Endothelial cell of umbilical vein (primary cell): Measurements from ENCODE around the gene CAMLG.

Source experiments
- EZH2 ChIP-seq: IDR thresholded peaks from 2 replicates; pipeline ENCODE4 v1.6.1; 2012; ENCODE audit warnings: borderline replicate concordance, low read depth, mild to moderate bottlenecking, moderate library complexity, low read length, inconsistent platforms; ENCODE audit not compliant: severe bottlenecking
- JUN ChIP-seq: IDR thresholded peaks from 2 replicates; pipeline ENCODE4 v1.6.1; 2011; ENCODE audit warnings: borderline replicate concordance, low read depth; ENCODE audit not compliant: insufficient read length, insufficient read depth
- POLR2A ChIP-seq: IDR thresholded peaks from 2 replicates; pipeline ENCODE4 v1.6.1; 2012; ENCODE audit warnings: low read depth, mild to moderate bottlenecking, control low read depth, low read length
- POLR2AphosphoS5 ChIP-seq: IDR thresholded peaks from 2 replicates; pipeline ENCODE4 v1.6.1; 2012; ENCODE audit warnings: low read depth, mild to moderate bottlenecking, control low read depth, low read length, moderate library complexity; ENCODE audit not compliant: insufficient read depth
- TF ChIP-seq, protein P1 (sequence below), 2 donors: IDR thresholded peaks; 1 replicate in 1 of 2; 2 replicates in 1 of 2; pipeline ENCODE4 v1.5.1; 2011; ENCODE audit warnings: low read length in 2 of 2, mild to moderate bottlenecking in 2 of 2, moderate library complexity in 2 of 2, control low read depth in 1 of 2, inconsistent platforms in 1 of 2, low read depth in 1 of 2; ENCODE audit not compliant: insufficient read depth in 1 of 2; ENCODE audit errors: extremely low read depth in 1 of 2

DNA sequence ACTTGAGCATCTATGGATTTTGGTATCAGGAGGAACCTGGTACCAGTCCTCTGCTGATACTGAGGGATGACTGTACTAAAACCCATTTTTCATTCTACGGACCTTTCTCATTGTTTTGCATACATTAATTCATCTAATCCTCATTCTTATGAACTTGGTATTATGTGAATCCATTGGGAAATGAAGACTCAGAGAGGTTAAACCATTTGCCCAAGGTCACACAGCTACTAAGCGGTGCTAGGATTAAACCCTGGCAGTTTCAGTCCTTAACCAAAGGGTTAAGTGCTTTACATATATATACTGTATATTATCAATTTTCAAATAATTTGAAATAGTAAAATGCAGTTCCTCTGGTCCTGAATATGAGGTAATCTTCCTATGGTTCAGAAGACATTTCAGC, 3.8 kb downstream of the CAMLG start:
- TF ChIP-seq, protein P1, sequence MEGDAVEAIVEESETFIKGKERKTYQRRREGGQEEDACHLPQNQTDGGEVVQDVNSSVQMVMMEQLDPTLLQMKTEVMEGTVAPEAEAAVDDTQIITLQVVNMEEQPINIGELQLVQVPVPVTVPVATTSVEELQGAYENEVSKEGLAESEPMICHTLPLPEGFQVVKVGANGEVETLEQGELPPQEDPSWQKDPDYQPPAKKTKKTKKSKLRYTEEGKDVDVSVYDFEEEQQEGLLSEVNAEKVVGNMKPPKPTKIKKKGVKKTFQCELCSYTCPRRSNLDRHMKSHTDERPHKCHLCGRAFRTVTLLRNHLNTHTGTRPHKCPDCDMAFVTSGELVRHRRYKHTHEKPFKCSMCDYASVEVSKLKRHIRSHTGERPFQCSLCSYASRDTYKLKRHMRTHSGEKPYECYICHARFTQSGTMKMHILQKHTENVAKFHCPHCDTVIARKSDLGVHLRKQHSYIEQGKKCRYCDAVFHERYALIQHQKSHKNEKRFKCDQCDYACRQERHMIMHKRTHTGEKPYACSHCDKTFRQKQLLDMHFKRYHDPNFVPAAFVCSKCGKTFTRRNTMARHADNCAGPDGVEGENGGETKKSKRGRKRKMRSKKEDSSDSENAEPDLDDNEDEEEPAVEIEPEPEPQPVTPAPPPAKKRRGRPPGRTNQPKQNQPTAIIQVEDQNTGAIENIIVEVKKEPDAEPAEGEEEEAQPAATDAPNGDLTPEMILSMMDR (IDR thresholded peaks at IDR 0.05; ENCODE audit: extremely low read depth in 1 of 2, insufficient read depth in 1 of 2, low read depth in 1 of 2, low read length in 2 of 2) = no peak
- no peak for TF ChIP-seq POLR2A
- no peak for TF ChIP-seq JUN
- TF ChIP-seq POLR2AphosphoS5 = no peak
- TF ChIP-seq EZH2 = no peak
